GM23338 (cell line): ENCODE data around the gene SEMA4D.

Source experiments
- CREB1 ChIP-seq: fragments of 250-450 bp; sonication (Bioruptor Pico); IDR thresholded peaks from 2 replicates; pipeline ENCODE4 v1.5.0; 2020; ENCODE audit warnings: low read depth, mild to moderate bottlenecking, moderate library complexity
- CTCF ChIP-seq, 2 experiments: fragments of 200-600 bp in 1 of 2; sonication (generic) in 1 of 2; conservative IDR thresholded peaks; 2 replicates each; pipeline versions ENCODE4 v1.5.1 to v1.6.1; 2016 to 2017; ENCODE audit warnings: antibody characterized with exemption in 2 of 2, low read depth in 2 of 2, mild to moderate bottlenecking in 2 of 2, moderate library complexity in 1 of 2
- ETS1 ChIP-seq: IDR thresholded peaks from 2 replicates; pipeline ENCODE4 v1.6.1; 2016; ENCODE audit warnings: antibody characterized with exemption
- EZH2 ChIP-seq: fragments of 200-600 bp; sonication (generic); IDR thresholded peaks from one replicate; pipeline ENCODE4 v1.8.0; 2017; ENCODE audit warnings: antibody characterized with exemption, mild to moderate bottlenecking, low read depth; ENCODE audit not compliant: unreplicated experiment
- EZH2phosphoT487 ChIP-seq: fragments of 200-600 bp; sonication (generic); IDR thresholded peaks from one replicate; pipeline ENCODE4 v1.8.1; 2018; ENCODE audit warnings: antibody characterized with exemption; ENCODE audit not compliant: unreplicated experiment
- JUNB ChIP-seq: IDR thresholded peaks from one replicate; pipeline ENCODE4 v1.6.1; 2016; ENCODE audit warnings: antibody characterized with exemption; ENCODE audit not compliant: unreplicated experiment
- POLR2AphosphoS5 ChIP-seq: IDR thresholded peaks from 2 replicates; pipeline ENCODE4 v1.6.1; 2016; ENCODE audit warnings: antibody characterized with exemption, low read depth
- REST ChIP-seq: IDR thresholded peaks from one replicate; pipeline ENCODE4 v1.6.1; 2018; ENCODE audit warnings: antibody characterized with exemption; ENCODE audit not compliant: unreplicated experiment
- STAT1 ChIP-seq: IDR thresholded peaks from one replicate; pipeline ENCODE4 v1.6.1; 2016; ENCODE audit warnings: antibody characterized with exemption; ENCODE audit not compliant: unreplicated experiment
- ZNF331 ChIP-seq: fragments of 250-450 bp; sonication (Bioruptor Pico); IDR thresholded peaks from 2 replicates; pipeline ENCODE4 v1.5.0; 2020; ENCODE audit warnings: low read depth, mild to moderate bottlenecking, moderate library complexity

GRCh38 chr9:89410641-89411350, 87.1 kb downstream of the SEMA4D start:
- TF ChIP-seq EZH2 (no peak), CTCF (conservative IDR thresholded peaks at IDR 0.05; ENCODE audit: low read depth in 2 of 2) (peak; percentile 25 to 48; a peak in 3 of 4 replicates), POLR2AphosphoS5 (no peak), JUNB (no peak), REST (no peak), ZNF331 (no peak), EZH2phosphoT487 (no peak), STAT1 (no peak), ETS1 (no peak), CREB1 (no peak)
